A549 treated with DMSO at 1 μM for 4 hours (cell line): ENCODE measurements around the gene SDS. TPM values are rescaled to one million over a fixed set of nuclear protein-coding genes. Genes with fewer than 3 reads are reported as not detected.

Experiments
- total RNA-seq: library from RNA; stranded (reverse); fragments of 200-300 nt; extraction: Qiagen RNA extraction; gene quantifications from 5 replicates; pipeline ENCODE4 v1.2.3, GENCODE V29; 2022; ENCODE audit warnings: low read depth

Gene SDS
- 0.13 to 0.86 TPM (median 0.48 TPM) in 5 replicates for total RNA-seq

GRCh38 chr12:113403435-113404415 is at the start of gene SDS:
TSS of gene SDS (minus strand) at chr12:113403887. CDS start at chr12:113399708, 4,179 bp downstream.

DNA sequence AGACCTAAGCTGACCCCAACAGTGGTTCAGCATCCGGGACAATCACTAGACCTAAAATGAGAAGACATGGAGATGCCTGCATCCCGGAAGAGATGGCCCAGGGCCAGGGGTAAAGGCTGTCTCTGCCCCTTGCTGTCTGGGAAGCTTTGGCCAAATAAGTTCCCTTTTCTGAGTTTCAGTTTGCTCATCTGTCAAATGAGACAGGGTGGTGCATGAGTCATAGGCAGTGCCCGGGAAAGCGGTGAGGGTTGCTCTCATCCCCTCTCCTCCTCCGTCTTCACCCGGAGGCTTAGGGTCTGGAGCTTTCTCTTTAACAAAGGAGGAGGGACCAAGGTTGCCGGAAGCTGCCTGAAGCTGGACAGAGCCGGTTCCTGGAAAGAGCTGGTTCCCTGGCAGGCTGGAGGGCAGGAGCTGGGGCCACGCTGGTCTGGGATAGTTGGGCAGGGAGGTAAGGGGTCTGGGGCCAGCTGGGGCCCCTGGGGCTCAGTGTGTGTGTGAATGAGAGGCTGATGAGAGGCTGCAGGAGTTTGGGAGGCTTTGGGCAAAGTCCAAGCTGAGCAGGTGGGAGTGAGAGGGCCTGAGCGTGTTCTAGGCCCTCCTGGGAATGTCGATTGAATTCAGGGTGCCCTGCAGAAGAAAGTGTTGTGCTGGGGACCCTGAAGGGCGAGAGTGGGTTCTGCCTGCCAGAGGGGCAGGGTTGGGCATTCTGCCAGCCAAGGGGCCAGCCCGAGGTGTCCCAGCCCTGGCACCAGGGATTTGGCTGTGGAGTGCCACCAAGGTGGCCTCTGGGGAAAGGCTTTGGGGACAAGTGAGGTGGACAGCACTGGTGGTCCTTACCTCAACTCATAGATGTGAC is 18.6 kb upstream of the SDS start, which contains the start of gene SDSL:
Gene SDSL (plus strand): TSS at position 351 of the 856 bp plus-strand sequence. CDS start 5,603 bp downstream, outside the sequence.

GRCh38 chr12:113358381-113359132 is 45.1 kb downstream of the SDS start, which contains the start of gene PLBD2:
TSS of gene PLBD2 (plus strand) at chr12:113358587. CDS start at chr12:113358601, 14 bp downstream.

Other genes starting within 250 kb of the SDS start
- 49.9 to 93.4 TPM (median 78.9 TPM) in 5 replicates for gene DDX54, start 218.4 kb downstream of the SDS start, total RNA-seq
- 29.5 to 39.0 TPM (median 35.1 TPM) in 5 replicates for gene RITA1, start 218.2 kb downstream of the SDS start, total RNA-seq
- 18.5 to 21.8 TPM (median 20.1 TPM) in 5 replicates for gene TPCN1, start 182.4 kb downstream of the SDS start, total RNA-seq
- gene SLC8B1, start 68.8 kb downstream of the SDS start, total RNA-seq, result 7.4 to 9.9 TPM (median 7.9 TPM) in 5 replicates
- gene PLBD2, start 45.3 kb downstream of the SDS start, total RNA-seq, result 29.7 to 36.3 TPM (median 33.3 TPM) in 5 replicates
- 24.4 to 27.0 TPM (median 25.7 TPM) in 5 replicates for gene SDSL, start 18.5 kb upstream of the SDS start, total RNA-seq
- 0.02 TPM in 1 of 5 replicates, not detected in the others for gene LHX5, start 68.0 kb upstream of the SDS start, total RNA-seq